ENCODE data around the gene CORIN.

CORIN gene

GRCh38 chr4:47830265-47831025 is 7.4 kb downstream of the CORIN start:
- Histone ChIP-seq H3K27me3 (ENCODE audit: control insufficient read depth, insufficient read depth, low read length) (no peaks in the 10 kb centered on the region), H3K9me3 (ENCODE audit: control insufficient read depth, low read depth, low read length) (no peaks in the 10 kb centered on the region), H3K4me3 (ENCODE audit: low read length) (no peak overlapping the region), H3K36me3 (ENCODE audit: control insufficient read depth, low read depth, low read length) (no peaks in the 10 kb centered on the region), H3K9ac (ENCODE audit: low read length) (no peak overlapping the region), H3K4me1 (ENCODE audit: control insufficient read depth, low read depth, low read length) (peaks cover 4% of the 10 kb centered on the region), H3K27ac (ENCODE audit: low read length) (no peak overlapping the region)

GRCh38 chr4:47829438-47829837 is 8.4 kb downstream of the CORIN start:
- Histone ChIP-seq H3K36me3 (ENCODE audit: control insufficient read depth, low read depth, low read length) (no peaks in the 10 kb centered on the region), H3K4me1 (ENCODE audit: control insufficient read depth, low read depth, low read length) (no peaks in the 10 kb centered on the region), H3K9me3 (ENCODE audit: control insufficient read depth, low read depth, low read length) (no peaks in the 10 kb centered on the region), H3K27me3 (ENCODE audit: control insufficient read depth, insufficient read depth, low read length) (no peaks in the 10 kb centered on the region), H3K9ac (ENCODE audit: low read length) (no peak overlapping the region), H3K27ac (ENCODE audit: low read length) (no peak overlapping the region), H3K4me3 (ENCODE audit: low read length) (no peak overlapping the region)

GRCh38 chr4:47827343-47828047 is 10.4 kb downstream of the CORIN start:
- Histone ChIP-seq H3K9me3 (ENCODE audit: control insufficient read depth, low read depth, low read length) (no peaks in the 10 kb centered on the region), H3K27ac (ENCODE audit: low read length) (no peak overlapping the region), H3K9ac (ENCODE audit: low read length) (no peak overlapping the region), H3K27me3 (ENCODE audit: control insufficient read depth, insufficient read depth, low read length) (no peaks in the 10 kb centered on the region), H3K36me3 (ENCODE audit: control insufficient read depth, low read depth, low read length) (no peaks in the 10 kb centered on the region), H3K4me3 (ENCODE audit: low read length) (no peak overlapping the region), H3K4me1 (ENCODE audit: control insufficient read depth, low read depth, low read length) (no peaks in the 10 kb centered on the region)

DNA sequence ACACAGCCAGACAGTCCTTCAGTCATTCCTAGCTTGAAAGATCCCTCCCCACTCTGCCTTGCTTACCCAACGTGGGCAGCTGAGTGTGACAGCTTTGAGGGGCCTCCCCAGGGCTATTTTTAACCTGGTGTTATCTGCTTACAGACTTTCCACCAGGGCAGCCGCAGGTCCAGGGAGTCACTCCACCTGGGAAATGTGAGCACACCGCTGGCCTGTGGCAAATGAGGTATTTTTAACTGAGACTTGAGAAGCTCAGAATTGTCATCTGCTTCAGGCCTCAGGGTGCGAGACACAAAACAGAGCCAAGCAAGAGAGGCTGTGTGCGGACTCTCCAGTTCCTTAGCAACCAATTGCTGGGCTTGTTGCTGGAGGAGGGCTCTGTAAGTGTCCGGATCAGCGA is 13.0 kb downstream of the CORIN start:
- Histone ChIP-seq H3K27me3 (ENCODE audit: control insufficient read depth, insufficient read depth, low read length) (no peaks in the 10 kb centered on the region), H3K4me3 (ENCODE audit: low read length) (no peak overlapping the region), H3K27ac (ENCODE audit: low read length) (no peak overlapping the region), H3K36me3 (ENCODE audit: control insufficient read depth, low read depth, low read length) (no peaks in the 10 kb centered on the region), H3K4me1 (ENCODE audit: control insufficient read depth, low read depth, low read length) (no peaks in the 10 kb centered on the region), H3K9ac (ENCODE audit: low read length) (no peak overlapping the region), H3K9me3 (ENCODE audit: control insufficient read depth, low read depth, low read length) (no peaks in the 10 kb centered on the region)

GRCh38 chr4:47819178-47819577 is 18.7 kb downstream of the CORIN start:
- H3K9me3 ChIP-seq (ENCODE audit: control insufficient read depth, low read depth, low read length), result no peaks in the 10 kb centered on the region
- H3K36me3 ChIP-seq (ENCODE audit: control insufficient read depth, low read depth, low read length), result no peaks in the 10 kb centered on the region
- H3K27ac ChIP-seq (ENCODE audit: low read length), result no peak overlapping the region
- H3K4me3 ChIP-seq (ENCODE audit: low read length), result no peak overlapping the region
- no peaks in the 10 kb centered on the region for H3K27me3 ChIP-seq (ENCODE audit: control insufficient read depth, insufficient read depth, low read length)
- H3K4me1 ChIP-seq (ENCODE audit: control insufficient read depth, low read depth, low read length), result no peaks in the 10 kb centered on the region
- no peak overlapping the region for H3K9ac ChIP-seq (ENCODE audit: low read length)

- Histone ChIP-seq H3K27ac (ENCODE audit: low read length) (no peak overlapping the region), H3K36me3 (ENCODE audit: control insufficient read depth, low read depth, low read length) (no peaks in the 10 kb centered on the region), H3K4me1 (ENCODE audit: control insufficient read depth, low read depth, low read length) (no peaks in the 10 kb centered on the region), H3K9me3 (ENCODE audit: control insufficient read depth, low read depth, low read length) (no peaks in the 10 kb centered on the region), H3K9ac (ENCODE audit: low read length) (no peak overlapping the region), H3K27me3 (ENCODE audit: control insufficient read depth, insufficient read depth, low read length) (no peaks in the 10 kb centered on the region), H3K4me3 (ENCODE audit: low read length) (no peak overlapping the region)
These were observed 20.6 kb downstream of the CORIN start for GRCh38 chr4:47817275-47817674.

- Histone ChIP-seq H3K9ac (ENCODE audit: low read length) (no peak overlapping the region), H3K27me3 (ENCODE audit: control insufficient read depth, insufficient read depth, low read length) (no peaks in the 10 kb centered on the region), H3K9me3 (ENCODE audit: control insufficient read depth, low read depth, low read length) (no peaks in the 10 kb centered on the region), H3K27ac (ENCODE audit: low read length) (no peak overlapping the region), H3K4me3 (ENCODE audit: low read length) (no peak overlapping the region), H3K36me3 (ENCODE audit: control insufficient read depth, low read depth, low read length) (no peaks in the 10 kb centered on the region), H3K4me1 (ENCODE audit: control insufficient read depth, low read depth, low read length) (no peaks in the 10 kb centered on the region)
These were observed 21.1 kb downstream of the CORIN start for GRCh38 chr4:47816748-47817147.

- H3K36me3 ChIP-seq (ENCODE audit: control insufficient read depth, low read depth, low read length), result no peaks in the 10 kb centered on the region
- no peaks in the 10 kb centered on the region for H3K4me1 ChIP-seq (ENCODE audit: control insufficient read depth, low read depth, low read length)
- no peak overlapping the region for H3K4me3 ChIP-seq (ENCODE audit: low read length)
- no peaks in the 10 kb centered on the region for H3K27me3 ChIP-seq (ENCODE audit: control insufficient read depth, insufficient read depth, low read length)
- H3K9ac ChIP-seq (ENCODE audit: low read length), result no peak overlapping the region
- no peak overlapping the region for H3K27ac ChIP-seq (ENCODE audit: low read length)
- H3K9me3 ChIP-seq (ENCODE audit: control insufficient read depth, low read depth, low read length), result no peaks in the 10 kb centered on the region
These were observed 23.1 kb downstream of the CORIN start for GRCh38 chr4:47814618-47815295.

- Histone ChIP-seq H3K27ac (ENCODE audit: low read length) (no peak overlapping the region), H3K4me1 (ENCODE audit: control insufficient read depth, low read depth, low read length) (no peaks in the 10 kb centered on the region), H3K9me3 (ENCODE audit: control insufficient read depth, low read depth, low read length) (no peaks in the 10 kb centered on the region), H3K4me3 (ENCODE audit: low read length) (no peak overlapping the region), H3K9ac (ENCODE audit: low read length) (no peak overlapping the region), H3K36me3 (ENCODE audit: control insufficient read depth, low read depth, low read length) (no peaks in the 10 kb centered on the region), H3K27me3 (ENCODE audit: control insufficient read depth, insufficient read depth, low read length) (no peaks in the 10 kb centered on the region)
These were observed 28.1 kb downstream of the CORIN start for GRCh38 chr4:47809654-47810203.

DNA sequence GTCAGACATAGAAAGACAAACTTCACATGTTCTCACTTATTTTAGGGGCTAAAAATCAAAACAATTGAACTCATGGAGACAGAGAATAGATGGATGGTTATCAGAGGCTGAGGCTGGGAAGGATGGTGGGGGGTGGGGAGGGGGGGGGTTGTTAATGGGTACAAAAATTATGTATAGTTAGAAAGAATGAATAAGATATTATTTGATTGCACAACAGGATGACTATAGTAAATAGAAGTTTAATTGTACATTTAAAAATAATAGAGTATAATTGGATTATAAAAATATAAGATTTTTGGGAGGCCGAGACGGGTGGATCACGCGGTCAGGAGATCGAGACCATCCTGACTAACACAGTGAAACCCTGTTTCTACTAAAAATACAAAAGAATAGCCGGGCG is 33.3 kb downstream of the CORIN start:
- H3K36me3 ChIP-seq (ENCODE audit: control insufficient read depth, low read depth, low read length), result no peaks in the 10 kb centered on the region
- H3K4me1 ChIP-seq (ENCODE audit: control insufficient read depth, low read depth, low read length), result no peaks in the 10 kb centered on the region
- no peak overlapping the region for H3K4me3 ChIP-seq (ENCODE audit: low read length)
- H3K9me3 ChIP-seq (ENCODE audit: control insufficient read depth, low read depth, low read length), result no peaks in the 10 kb centered on the region
- H3K9ac ChIP-seq (ENCODE audit: low read length), result no peak overlapping the region
- no peak overlapping the region for H3K27ac ChIP-seq (ENCODE audit: low read length)
- H3K27me3 ChIP-seq (ENCODE audit: control insufficient read depth, insufficient read depth, low read length), result no peaks in the 10 kb centered on the region

GRCh38 chr4:47801481-47802002 is 36.3 kb downstream of the CORIN start:
- no peak overlapping the region for H3K9ac ChIP-seq (ENCODE audit: low read length)
- no peak overlapping the region for H3K4me3 ChIP-seq (ENCODE audit: low read length)
- H3K4me1 ChIP-seq (ENCODE audit: control insufficient read depth, low read depth, low read length), result no peaks in the 10 kb centered on the region
- no peaks in the 10 kb centered on the region for H3K36me3 ChIP-seq (ENCODE audit: control insufficient read depth, low read depth, low read length)
- no peaks in the 10 kb centered on the region for H3K27me3 ChIP-seq (ENCODE audit: control insufficient read depth, insufficient read depth, low read length)
- H3K9me3 ChIP-seq (ENCODE audit: control insufficient read depth, low read depth, low read length), result no peaks in the 10 kb centered on the region
- no peak overlapping the region for H3K27ac ChIP-seq (ENCODE audit: low read length)
